ENCODE results near the gene TTC3.

The TTC3 gene

DNA sequence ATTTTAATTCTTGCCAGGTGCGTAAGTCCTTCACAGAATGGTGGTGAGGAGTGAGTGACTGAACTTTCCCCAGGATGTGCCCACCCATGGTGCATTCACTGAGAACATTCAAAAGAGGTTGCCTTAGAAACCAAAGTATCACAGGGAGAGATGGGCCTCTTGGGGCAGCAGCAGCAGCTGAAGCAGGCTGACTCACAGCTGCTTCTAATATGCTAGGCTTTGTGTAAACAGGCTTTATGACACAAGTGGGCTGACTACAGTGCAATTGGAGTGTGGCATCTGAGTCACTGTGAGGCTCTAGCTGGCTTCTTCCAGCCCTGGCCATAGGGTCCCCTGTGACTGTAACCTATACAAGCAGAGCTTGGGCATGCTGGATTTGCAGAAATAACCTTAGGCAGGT, 12.8 kb upstream of the TTC3 start:
- no peak for DNase-seq

DNA sequence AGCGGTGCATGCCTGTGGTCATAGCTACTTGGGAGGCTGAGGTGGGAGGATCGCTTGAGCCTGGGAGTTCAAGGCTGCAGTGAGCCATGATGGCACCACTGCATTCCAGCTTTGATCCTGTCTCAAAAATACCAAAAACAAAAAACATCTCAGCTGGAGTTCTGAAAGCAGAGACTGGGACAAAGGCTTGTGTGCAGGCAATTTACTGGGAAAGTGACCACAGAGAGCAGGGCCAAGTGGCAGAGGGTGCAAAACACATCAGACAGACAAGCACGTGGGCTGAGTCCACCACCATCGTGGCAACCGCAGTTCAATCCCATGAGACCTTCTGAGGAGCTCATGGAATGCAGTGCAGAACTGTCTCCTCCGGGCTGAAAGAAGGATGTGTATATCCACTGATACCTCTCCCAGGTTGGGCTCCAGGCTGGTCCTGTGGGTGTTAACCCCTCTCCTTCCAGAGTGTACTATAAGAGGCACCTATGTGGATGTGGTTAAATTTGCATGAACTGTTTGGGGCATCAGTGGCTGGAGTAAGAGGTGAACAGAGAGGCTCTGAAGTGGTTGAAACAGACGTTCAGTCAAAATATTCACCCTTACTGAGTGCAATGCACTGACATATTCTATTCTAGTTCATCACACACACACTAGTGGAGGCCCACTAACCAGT, 11.0 kb upstream of the TTC3 start:
- DNase-seq = no peak

DNA sequence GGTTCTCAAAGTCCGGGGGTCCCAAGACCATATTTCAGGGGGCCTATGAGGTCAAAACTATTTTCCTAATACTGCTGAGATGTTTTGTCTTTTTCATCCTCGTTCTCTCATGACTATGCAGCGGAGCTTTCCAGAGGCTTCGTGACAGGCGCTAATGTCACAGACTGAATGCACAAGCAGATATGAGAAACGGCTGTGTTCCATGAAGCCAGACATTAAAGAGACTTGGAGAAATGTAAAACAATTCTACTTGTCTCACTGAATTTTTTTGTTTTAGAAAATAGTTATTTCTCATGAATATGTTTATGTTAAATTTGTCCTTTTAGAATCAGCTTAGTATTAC, 10.5 kb upstream of the TTC3 start:
- DNase-seq = no peak

DNA sequence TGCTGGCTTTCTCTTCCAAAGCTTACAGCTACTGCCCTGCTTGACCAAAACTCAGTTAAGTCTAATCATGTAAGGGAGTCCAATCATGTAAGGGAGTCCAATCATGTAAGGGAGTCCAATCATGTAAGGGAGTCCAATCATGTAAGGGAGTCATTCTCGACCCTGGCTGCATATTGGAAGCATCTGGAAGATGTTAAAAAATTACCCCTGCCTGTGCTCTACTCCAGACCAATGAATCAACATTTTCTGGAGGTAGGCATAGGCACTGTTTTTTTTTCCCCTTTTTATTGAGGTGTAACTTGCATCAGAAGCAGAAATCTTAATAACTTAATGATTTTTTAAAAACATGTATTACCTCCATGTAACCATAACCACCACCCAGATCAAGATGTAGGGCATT, 9.6 kb upstream of the TTC3 start:
- no peak for DNase-seq

DNA sequence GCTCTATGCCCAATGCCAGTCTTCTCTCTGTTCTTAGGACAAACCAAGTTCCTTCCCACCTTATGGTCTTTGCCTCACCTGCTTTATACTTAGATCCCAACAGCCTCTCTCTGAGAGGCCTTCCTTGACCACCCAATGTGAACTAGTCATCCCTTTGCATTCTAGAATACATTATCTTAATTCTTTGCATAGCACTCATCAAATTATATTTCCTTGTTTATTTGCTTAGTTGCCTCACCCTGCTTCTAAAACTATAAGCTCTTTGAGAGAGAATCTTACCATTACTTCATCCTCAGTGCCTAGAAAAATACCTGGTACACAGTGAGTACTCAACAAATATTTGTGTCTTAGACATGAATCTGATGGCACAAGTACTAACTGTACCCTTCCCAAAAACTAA, 8.2 kb upstream of the TTC3 start:
- no peak for DNase-seq

DNA sequence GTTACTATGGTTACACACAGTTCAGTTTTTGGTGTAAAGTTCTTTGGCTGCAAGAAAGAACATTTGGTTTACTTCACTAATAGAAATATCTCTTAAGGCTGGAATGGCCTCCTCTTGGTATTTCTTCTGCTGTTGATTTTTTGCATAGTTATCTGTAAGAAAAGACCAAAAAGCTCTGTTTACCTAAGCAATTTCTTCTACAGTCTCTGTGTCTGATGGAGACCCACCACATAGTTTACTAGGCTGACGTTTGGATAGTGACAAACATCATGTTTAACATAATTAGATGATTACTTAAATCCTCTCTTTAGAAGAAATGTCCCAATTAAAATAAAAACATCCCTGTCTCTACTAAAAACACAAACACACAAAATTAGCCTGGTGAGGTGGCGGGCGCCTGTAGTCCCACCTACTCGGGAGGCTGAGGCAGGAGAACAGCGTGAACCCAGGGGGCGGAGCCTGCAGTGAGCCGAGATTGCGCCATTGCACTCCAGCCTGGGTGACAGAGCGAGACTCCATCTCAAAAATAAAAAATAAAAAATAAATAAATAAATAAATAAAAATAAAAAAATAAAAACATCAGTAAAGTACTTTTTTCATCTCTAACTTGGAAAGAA, 7.4 kb upstream of the TTC3 start:
- DNase-seq = no peak

DNA sequence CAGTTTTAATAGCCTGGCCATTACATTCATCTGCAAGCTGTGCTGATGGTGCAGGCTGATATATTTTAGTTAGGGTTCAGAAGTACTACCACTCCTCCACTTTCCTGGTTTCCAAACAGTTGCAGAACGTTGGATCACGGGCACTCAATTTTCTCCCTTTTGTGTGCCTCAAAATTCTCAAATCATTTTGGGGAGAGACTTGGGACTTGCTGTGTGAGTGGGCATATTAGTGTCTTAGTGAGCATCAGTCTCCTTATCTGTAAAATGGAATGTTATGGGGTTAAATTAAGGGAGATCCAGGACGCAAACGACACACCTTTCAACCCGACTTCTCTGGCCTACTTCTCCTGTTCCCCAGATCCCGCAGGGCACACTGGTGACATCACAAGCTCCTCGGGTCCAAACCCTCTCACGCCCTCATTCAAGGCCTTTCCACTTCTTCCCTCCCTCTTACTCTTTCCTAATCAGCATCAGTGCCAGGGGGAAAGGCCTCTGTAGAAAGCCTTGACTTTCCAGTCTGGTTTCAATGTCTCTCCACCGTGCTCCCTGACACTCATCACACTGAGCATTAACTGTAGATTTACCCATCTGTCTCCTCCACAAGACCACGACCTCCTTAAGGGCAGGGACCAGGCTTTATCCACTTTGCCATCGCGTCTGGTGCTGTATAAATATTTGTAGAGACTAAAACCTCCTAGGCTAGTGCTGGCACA, 1.3 kb upstream of the TTC3 start:
- DNase-seq = no peak

DNA sequence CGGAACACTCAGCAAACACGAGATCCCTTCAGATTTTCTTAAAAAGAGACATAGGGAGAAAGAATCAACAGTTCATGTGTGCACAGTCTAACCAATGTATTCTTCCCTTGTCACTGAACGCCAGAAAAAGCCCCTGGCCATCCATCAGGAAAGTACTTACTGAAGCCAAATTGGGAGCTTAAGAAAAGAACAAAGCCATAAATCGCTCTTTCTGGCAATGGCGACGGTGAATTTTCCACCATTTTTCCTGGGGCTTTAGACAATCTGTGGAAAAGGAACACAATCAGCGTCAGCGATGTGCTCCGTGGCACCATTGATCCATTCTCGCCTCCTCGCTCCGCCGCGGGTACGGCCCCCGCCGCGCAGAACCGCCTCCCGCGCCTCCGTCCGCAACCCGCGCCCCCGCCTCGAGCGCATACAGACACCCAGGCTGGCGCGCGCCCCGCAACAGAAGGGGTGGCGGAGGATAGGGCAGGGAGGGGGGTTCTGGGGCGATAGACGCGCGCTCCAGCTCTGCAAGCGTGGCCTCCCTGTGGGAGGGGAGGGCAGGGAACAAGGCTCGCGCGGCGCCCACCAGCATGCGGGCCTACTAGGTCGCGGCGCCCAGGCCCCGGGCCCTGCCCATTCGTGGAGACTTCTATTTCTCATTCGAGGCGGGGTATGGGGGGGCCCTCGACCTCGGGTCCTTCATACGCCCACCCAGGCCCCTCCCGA, 623 bp upstream of the TTC3 start:
- DNase-seq = peak; percentile 75

DNA sequence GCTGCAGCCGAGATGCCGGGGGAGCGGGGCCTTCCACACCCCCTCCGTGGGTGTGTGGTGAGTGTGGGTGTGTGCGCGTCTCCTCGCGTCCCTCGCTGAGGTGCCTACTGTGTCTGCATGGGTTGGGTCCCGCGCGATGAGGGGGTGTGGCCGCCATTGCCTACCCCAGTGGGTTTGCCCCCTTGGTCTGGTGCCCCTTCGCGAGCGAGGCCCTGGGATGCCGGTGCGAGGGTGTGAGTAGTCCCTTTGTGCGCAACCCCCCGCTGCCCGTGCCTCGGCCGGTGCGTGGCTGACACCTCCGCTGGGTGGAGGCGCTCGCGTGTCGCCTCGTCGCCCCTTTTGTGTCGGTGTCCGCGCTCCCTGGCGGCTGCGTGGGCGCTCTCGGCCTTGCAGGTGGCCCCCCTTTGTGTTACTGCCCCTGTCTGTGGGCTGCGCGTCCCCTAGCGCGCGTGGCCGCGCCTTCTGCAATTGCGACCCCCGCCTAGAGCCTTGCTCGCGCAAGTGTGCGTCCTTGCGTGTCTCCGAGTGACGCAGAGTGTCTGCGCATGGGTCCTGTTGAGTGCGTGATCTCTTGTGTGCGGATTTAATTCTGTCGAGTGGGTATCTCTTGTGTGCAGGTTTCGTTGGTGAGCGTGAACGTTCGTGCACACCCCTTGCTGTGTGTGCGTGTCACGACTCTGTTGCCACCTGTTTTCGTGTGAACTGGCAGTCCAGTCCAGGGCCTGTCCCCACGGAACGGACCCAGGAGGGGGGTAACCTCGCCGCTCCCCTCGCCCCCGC, 553 bp downstream of the TTC3 start:
- peak; percentile 67 for DNase-seq

DNA sequence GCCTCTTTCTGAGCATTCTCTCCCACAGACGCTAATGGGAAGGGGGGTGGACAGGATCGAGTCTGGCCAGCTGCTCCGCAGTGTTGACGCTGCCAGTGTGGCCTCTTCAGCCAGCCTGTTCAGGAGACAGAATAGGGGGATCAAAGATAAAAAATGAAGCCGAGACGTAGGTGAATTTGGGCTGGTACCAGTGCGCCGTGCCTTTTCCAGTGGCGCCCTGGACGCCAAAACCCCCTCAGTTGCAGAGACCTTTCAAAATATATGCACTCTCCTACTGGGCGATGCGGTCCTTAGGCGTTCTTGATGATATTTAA, 1.1 kb downstream of the TTC3 start:
- DNase-seq = no peak

DNA sequence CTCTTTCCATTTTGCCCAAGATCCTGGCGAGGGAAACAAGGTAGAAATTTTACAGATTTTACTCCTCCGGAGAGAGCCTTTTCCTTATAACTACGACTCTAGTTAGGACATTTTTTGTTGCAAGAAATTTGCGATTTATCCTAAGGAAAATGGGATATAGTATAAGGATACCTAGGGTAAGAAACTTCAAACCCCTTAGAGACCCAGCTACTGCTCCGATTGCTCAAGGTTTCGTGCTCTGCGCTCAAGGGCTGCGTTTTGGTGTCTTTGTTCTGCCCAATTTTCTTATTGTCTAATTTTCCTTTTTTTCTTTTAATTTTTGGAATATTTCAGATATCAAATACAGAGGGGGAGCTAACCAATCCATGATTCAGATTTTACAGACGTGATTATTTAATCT, 1.5 kb downstream of the TTC3 start:
- no peak for DNase-seq

DNA sequence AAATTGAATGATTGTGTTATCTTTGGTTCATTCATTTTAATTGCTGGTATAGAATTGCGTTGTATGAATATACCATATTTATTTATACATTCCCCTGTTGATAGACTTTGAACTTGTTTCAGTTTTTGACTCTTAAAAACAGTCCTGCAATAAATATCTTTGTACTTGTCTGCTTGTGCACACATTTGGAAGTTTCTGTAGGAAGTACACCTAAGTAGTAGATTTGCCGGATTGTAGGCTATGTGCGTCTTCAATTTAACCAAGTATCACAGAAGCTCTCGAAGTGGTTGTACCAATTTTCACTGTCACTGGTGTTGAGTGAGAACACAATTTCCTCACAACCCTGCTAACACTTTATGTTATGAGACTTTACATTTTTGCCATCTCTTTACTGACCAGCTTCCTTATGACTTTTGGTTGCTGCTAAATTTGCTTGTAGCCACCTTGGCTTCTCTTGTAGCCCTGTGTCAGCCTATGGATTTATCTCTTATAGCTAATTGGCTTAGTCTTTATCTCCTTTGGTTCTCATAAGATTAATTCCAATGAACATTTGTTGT, 2.2 kb downstream of the TTC3 start:
- no peak for DNase-seq

DNA sequence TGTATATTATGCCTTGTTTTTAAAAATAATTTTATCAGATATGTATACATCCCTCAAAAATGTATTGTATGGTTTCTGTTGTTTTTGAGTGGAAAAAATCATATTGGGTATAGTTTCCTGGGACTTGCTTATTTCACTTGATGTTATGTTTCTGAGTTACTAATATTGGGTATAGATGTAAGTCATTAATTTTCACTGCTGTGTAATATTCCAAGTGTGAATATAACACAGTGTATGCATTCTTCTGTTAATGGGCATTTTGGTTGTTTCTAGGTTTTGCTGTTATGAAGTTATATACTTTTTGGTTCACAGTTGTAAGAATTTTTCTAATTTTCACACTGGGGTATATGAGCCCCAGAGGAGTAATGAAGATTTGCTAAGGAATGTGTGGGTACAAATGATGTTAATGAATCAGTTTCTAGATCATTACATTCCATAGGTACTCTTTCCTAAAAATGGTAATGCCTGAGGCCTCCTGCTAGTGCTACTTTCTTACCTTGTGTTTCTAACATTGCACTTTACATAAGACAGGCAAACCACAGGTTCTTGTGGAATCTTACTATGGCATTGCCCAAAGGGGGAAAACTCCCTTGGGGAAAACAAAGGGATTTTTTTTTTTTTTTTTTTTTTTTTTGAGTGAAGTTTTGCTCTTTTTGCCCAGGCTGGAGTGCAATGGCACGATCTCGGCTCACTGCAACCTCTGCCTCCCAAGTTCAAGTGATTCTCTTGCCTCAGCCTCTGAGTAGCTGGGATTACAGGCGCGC, 3.2 kb downstream of the TTC3 start:
- DNase-seq = no peak

DNA sequence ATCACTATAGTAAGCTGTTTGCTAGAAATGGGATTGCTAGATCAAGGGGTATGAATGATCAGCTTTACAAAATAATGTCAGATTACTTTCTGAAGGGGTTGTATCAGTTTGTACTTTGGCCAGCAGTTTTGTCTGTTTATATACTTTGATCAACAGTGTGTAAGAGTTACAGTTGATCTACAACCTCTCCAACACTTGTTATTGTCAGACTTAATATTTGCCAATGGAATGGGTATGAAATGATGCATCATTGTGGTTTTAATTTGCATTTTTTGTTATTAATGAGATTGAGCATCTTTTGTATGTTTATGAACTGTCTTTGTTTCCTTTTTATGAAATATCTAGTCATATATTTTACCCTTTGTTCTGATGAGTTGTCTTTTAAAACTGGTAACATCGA, 4.3 kb downstream of the TTC3 start:
- DNase-seq = no peak

DNA sequence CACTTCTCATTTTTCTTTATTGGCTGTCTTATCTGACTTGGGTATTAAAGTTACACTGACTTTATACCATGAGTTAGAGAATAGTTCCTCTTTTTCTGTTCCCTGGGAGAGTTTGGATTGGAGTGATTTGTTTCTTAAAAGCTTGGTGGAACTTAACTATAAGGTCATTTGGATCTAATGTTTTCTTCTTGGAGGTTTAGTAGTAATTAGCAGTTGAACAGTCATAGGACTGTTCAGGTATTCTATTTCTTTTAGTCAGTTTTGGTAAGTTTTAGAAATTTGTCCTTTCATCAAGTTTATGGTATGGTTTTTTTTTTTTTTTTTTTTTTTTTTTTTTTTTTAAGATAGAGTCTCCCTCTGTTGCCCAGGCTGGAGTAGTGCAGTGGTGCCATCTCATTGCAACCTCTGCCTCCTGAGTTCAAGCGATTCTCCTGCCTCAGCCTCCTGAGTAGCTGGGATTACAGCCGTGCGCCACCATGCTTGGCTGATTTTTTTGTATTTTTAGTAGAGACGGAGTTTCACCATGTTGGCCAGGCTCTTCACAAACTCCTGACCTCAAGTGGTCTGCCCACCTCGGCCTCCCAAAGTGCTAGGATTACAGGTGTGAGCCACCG, 6.3 kb downstream of the TTC3 start:
- DNase-seq = peak; percentile 14

DNA sequence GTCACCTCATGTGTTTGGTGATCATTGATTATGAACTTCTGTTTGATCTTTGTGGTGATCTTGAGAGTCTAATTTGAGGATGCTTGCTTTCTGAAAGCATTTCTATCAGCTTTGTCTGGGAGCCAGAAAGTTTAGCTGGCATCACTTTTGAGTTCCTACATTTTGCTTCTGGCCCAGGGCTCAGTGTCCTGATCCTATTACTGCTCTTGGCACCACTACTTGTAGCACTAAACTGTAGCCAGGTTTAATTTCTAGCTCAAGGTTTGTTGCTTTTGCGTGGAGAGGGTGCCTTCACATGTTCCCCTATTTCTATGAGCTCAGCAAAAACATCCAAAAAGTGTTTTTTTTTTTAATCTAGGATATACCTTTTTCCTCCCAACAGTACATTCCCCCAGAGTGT, 9.3 kb downstream of the TTC3 start:
- DNase-seq = no peak

DNA sequence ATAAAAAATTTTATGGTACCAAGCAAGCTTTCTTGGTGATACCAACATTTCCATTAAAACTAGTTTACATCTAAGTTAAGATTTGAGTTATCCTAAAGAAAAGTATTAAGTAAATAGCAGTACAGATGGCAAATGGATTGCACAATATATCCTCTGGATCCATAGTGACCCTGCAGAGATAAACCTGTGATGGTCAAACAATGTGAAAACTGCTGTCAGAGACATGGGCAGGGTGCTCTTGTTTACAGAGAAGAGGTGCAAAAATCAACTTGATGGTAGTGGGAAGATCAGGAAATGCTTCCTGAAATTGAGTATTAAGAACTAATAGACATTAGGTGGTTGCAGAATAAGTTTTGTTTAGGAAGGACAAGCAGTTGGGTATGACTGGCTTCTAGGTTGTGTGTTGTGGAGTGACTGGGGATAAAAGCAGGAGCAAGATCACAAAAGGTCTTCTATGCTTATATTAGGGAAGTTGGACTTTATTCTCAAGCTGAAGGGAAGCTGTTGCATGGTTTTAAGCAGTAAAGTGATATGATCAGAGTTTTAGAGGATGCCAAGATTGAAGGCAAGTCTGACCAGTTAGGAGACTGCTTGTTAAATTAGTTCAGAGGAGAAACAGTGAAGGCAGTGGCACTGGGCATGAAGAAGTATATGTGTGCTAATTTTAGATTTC, 9.9 kb downstream of the TTC3 start:
- DNase-seq = no peak

DNA sequence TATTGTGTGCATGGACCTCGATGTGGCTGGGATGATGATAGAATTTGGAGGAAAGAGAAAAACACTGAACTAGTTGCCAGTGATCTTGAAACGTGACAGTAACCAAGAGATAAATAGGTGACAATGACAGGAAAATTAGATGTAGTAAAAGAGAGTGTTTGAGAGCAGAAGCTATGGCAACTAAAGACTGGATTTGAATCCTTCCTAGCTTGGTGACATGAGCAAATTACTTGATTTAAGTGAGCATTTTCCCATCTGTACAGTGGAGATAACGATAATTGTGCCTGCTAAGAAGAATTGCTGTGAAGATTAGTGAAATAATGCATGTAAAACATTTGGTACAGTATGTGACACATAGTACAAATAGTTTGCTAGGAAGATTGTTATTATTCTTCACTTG, 12.7 kb downstream of the TTC3 start:
- no peak for DNase-seq

DNA sequence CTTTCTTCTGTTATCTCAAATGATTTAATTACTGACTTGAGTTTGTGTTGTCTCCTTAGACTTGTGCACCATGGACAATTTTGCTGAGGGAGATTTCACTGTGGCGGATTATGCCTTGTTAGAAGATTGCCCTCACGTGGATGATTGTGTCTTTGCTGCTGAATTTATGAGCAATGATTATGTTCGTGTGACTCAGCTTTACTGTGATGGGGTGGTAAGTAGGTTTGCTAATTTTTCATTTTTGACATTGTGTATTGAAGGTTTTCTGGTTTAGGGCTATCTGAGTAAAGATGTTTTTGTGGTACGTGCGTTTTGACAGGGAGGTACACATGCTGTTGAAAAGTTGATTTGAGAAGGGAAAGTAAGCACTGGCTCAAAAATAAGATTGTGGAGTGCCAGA, 14.1 kb downstream of the TTC3 start:
- DNase-seq = no peak

DNA sequence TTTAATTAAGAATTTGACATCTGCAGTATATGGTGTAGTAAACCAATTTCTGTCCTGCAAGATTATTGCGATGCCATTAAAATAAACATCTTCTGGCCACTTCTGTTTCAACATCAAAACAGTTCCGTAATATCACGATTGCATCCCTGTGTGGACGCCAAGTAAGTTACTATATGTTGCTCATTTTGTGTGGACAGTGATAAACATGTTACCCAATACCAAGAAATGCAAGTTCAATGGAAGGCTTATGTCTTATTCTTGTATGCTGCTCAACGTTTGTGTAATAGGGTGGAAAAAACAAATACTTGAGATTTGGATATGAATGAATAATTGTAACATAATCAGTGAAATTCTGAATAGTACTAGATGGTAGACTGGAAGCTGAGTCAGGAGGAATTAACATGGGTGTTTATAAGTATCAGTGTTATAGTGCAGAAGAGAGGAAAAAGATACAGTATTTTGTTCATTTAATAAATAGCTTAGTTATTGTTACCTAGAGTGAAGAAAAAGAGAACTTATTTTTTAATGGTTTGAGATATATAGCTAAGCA, 15.2 kb downstream of the TTC3 start:
- DNase-seq = no peak

DNA sequence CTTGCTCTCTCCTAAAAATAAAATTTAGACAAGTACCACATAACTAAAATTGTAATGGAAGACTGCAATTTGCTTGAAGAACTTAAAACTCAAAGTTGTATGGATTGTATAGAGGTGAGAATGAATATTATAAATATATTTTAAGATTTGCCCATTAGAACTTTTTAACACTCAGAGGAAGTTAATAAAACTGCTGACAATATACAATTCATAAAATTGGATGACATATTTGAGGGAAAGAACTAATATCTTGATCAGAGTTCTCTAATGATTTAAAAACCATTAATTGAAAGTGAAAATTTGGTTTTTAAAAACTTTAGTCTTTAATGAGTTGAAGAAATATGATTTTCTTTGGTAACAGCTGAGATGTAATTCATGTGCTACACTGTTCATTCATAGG, 20.9 kb downstream of the TTC3 start:
- no peak for DNase-seq

Measured in CD4-positive, alpha-beta T cell treated with Interleukin-6 for 4 hours (primary cell).